K562 (cell line): ENCODE results near the gene FOXJ3. TPM values are rescaled to one million over a fixed set of nuclear protein-coding genes. Genes with fewer than 3 reads are reported as not detected.

ENCODE experiments used
- ATAC-seq: fragments of 200-7000 bp; cut with Tn5 transposase; 3 replicates; pipeline ENCODE4 v1.9.1; 2020; ENCODE audit warnings: moderate library complexity
- BruUV-seq: library from RNA; stranded (reverse); fragments of 400-500 nt; replicated peaks from 2 replicates; lab custom pipeline; 2021; lab: Mats Ljungman, UMichigan
- CTCF ChIA-PET: fragments of 300-600 bp; formaldehyde crosslinking; extraction: SDS; loops from one replicate; lab custom pipeline; 2021; ENCODE audit warnings: low intra/inter-chr PET ratio; lab: Yijun Ruan, JAX
- POLR2A ChIA-PET: fragments of 300-600, 350-650 bp; sonication (Branson Sonifier 250); formaldehyde crosslinking; extraction: SDS; loops from one replicate; lab custom pipeline; 2021; ENCODE audit warnings: antibody characterized with exemption, inconsistent platforms; lab: Yijun Ruan, JAX
- DNase-seq, 4 experiments: peaks; one replicate each; pipeline versions ENCODE4 v3.0.0 to v3.0.0-alpha.2; 2011 to 2018; ENCODE audit warnings: low spot score in 3 of 4, mixed read lengths in 3 of 4; ENCODE audit errors: extremely low read depth in 1 of 4
- FAIRE-seq: peaks from 2 replicates; lab custom pipeline; 2011; peaks lifted over from hg19 to GRCh38; lab: Jason Lieb, UNC
- H2AFZ ChIP-seq: 2 replicates; pipeline ENCODE4 v1.6.0; 2011; ENCODE audit warnings: low read depth, low read length, control low read depth, inconsistent platforms
- H3K27ac ChIP-seq: fragments of 200-600 bp; 3 replicates; pipeline ENCODE4 v1.8.0; 2011; ENCODE audit warnings: low read depth, mild to moderate bottlenecking, control low read depth, inconsistent platforms, low read length, moderate library complexity, mixed read lengths; ENCODE audit errors: extremely low read depth
- H3K27me3 ChIP-seq, 2 experiments: fragments of 300-600 bp in 1 of 2; 2 replicates in 1 of 2; 3 replicates in 1 of 2; pipeline versions ENCODE4 v1.6.0 to v1.8.0; 2011; ENCODE audit warnings: inconsistent platforms in 2 of 2, low read length in 2 of 2, mild to moderate bottlenecking in 1 of 2, mixed read lengths in 1 of 2, moderate library complexity in 1 of 2; ENCODE audit not compliant: control insufficient read depth in 2 of 2, insufficient read depth in 2 of 2
- H3K36me3 ChIP-seq: fragments of 300-600 bp; 3 replicates; pipeline ENCODE4 v1.8.0; 2011; ENCODE audit warnings: mild to moderate bottlenecking, low read length, inconsistent platforms; ENCODE audit not compliant: control insufficient read depth, insufficient read depth
- H3K4me1 ChIP-seq, 2 experiments: fragments of 200-600 bp in 1 of 2; replicated peaks in 1 of 2; 2 replicates in 1 of 2; 3 replicates in 1 of 2; pipeline versions ENCODE4 v1.5.1 to v1.8.0; 2011; ENCODE audit warnings: inconsistent platforms in 2 of 2, low read length in 2 of 2, mild to moderate bottlenecking in 1 of 2, mixed read lengths in 1 of 2, moderate library complexity in 1 of 2; ENCODE audit not compliant: control insufficient read depth in 2 of 2, insufficient read depth in 2 of 2
- H3K4me2 ChIP-seq: 2 replicates; pipeline ENCODE4 v1.6.1; 2011; ENCODE audit warnings: low read length, control low read depth, inconsistent platforms, mixed read lengths; ENCODE audit not compliant: insufficient read depth
- H3K4me3 ChIP-seq: fragments of 200-600 bp; sonication (generic), shearing (Covaris generic); 2 replicates; pipeline ENCODE4 v1.5.1; 2016; ENCODE audit warnings: control low read depth, inconsistent platforms
- H3K79me2 ChIP-seq: fragments of 200-600 bp; 3 replicates; pipeline ENCODE4 v1.8.0; 2011; ENCODE audit warnings: low read length, inconsistent platforms; ENCODE audit not compliant: control insufficient read depth, insufficient read depth
- H3K9ac ChIP-seq, 2 experiments: 2 replicates each; pipeline versions ENCODE4 v1.6.0 to v1.6.1; 2011; ENCODE audit warnings: low read depth in 2 of 2, low read length in 2 of 2, control low read depth in 1 of 2, inconsistent platforms in 1 of 2, mild to moderate bottlenecking in 1 of 2, mixed read lengths in 1 of 2; ENCODE audit not compliant: insufficient read depth in 1 of 2
- H3K9me1 ChIP-seq: one replicate; pipeline ENCODE4 v1.6.0; 2011; ENCODE audit warnings: inconsistent platforms, mild to moderate bottlenecking, low read length, moderate library complexity; ENCODE audit not compliant: control insufficient read depth, insufficient read depth
- H3K9me3 ChIP-seq: replicated peaks from 2 replicates; pipeline ENCODE4 v1.5.1; 2011; ENCODE audit warnings: low read depth, low read length, inconsistent platforms; ENCODE audit not compliant: control insufficient read depth, insufficient read depth
- H4K20me1 ChIP-seq: replicated peaks from 2 replicates; pipeline ENCODE4 v1.6.1; 2011; ENCODE audit warnings: low read length, inconsistent platforms, mixed read lengths; ENCODE audit not compliant: control insufficient read depth, insufficient read depth
- EGR1 ChIP-seq: fragments of 450-650 bp; conservative IDR thresholded peaks from 2 replicates; pipeline ENCODE4 v1.6.1; 2017; ENCODE audit warnings: mild to moderate bottlenecking
- NCOA4 ChIP-seq: fragments of 450-650 bp; IDR thresholded peaks from 2 replicates; pipeline ENCODE4 v1.6.1; 2018; ENCODE audit warnings: mild to moderate bottlenecking; ENCODE audit not compliant: partially characterized antibody
- NFE2L1 ChIP-seq: fragments of 450-650 bp; IDR thresholded peaks from 2 replicates; pipeline ENCODE4 v1.6.1; 2016; ENCODE audit warnings: missing genetic modification characterization, low read depth, mild to moderate bottlenecking, missing compliant biosample characterization, moderate library complexity, borderline replicate concordance
- RERE ChIP-seq: sonication (generic); formaldehyde crosslinking; IDR thresholded peaks from 2 replicates; pipeline ENCODE4 v1.8.0; 2023; ENCODE audit warnings: missing genetic modification reagents, mild to moderate bottlenecking, borderline replicate concordance
- WGBS: fragments of 100-300 bp; shearing (Covaris generic); methylation state at CpG from one replicate; pipeline ENCODE4 v1.1.6; 2016; ENCODE audit warnings: low coverage, mixed read lengths; ENCODE audit not compliant: insufficient coverage; ENCODE audit errors: missing lambda C conversion rate; 5-methylcytosine and 5-hydroxymethylcytosine counted together
- in situ Hi-C: fragments of 300-500 bp; cut with MboI; formaldehyde crosslinking; loops from 4 replicates; pipeline ENCODE4 v1.15.0; 2018; ENCODE audit warnings: inconsistent platforms, mixed read lengths
- intact Hi-C: fragments of 100-400 bp; cut with micrococcal nuclease; formaldehyde crosslinking; loops from 2 replicates; pipeline ENCODE4 v1.14.2; 2022
- polyA plus RNA-seq, 8 experiments: library from polyadenylated mRNA; depleted of rRNA in 4 of 8; stranded (reverse) in 5 of 8; unstranded in 3 of 8; fragments of >200 nt; fragmentation: Nextera tagmentation in 2 of 8; fragmentation: Illumina TruSeq in 1 of 8; extraction: Ambion mirVana in 2 of 8; extraction: Trizol in 1 of 8; gene quantifications; 2 replicates each; pipeline versions ENCODE4 v1.2.1 to v1.2.3, GENCODE V29; 2011 to 2014; ENCODE audit warnings: inconsistent platforms in 1 of 8, missing spikeins in 1 of 8
- total RNA-seq, 7 experiments: library from RNA; depleted of rRNA in 6 of 7; stranded (reverse); fragments of >200 nt in 6 of 7; fragmentation: Illumina TruSeq in 2 of 7; extraction: Trizol in 2 of 7; gene quantifications; 2 replicates each; pipeline versions ENCODE4 v1.2.1 to v1.2.3, GENCODE V29; 2011 to 2021; ENCODE audit warnings: low replicate concordance in 1 of 7
- TF ChIP-seq, protein P1 (sequence below), 2 experiments: fragments of 150-350 bp in 1 of 2; IDR thresholded peaks; 2 replicates each; pipeline ENCODE4 v1.6.1; 2012 to 2016; ENCODE audit warnings: low read depth in 2 of 2, low read length in 2 of 2, mild to moderate bottlenecking in 1 of 2, moderate library complexity in 1 of 2
- TF ChIP-seq, protein P2 (sequence below), 2 experiments: fragments of 450-650 bp; IDR thresholded peaks; 2 replicates each; pipeline ENCODE4 v1.6.1; 2018; ENCODE audit warnings: mild to moderate bottlenecking in 2 of 2, low read depth in 1 of 2; ENCODE audit not compliant: partially characterized antibody in 2 of 2
- TF ChIP-seq, protein P3 (sequence below): fragments of 450-650 bp; IDR thresholded peaks from 2 replicates; pipeline ENCODE4 v1.6.1; 2016; ENCODE audit warnings: low read depth, mild to moderate bottlenecking, moderate library complexity

Gene FOXJ3
- total and polyA plus RNA-seq, 9 of the 15 experiments (the other 6 are each of a cell fraction or from before 2014, with no cell fraction given), result 8.7 to 35.3 (median 23.4) TPM

- Histone ChIP-seq H3K36me3 (peaks cover 13% of the 10 kb centered on the region; the same call in 2 of the 3 replicates), H3K4me2 (no peak overlapping the region), H3K9me1 (no peaks in the 10 kb centered on the region), H3K9me3 (0 out of 2 replicates have a peak, but pooled peaks cover 3% of the 10 kb centered on the region), H3K79me2 (peaks cover 47% of the 10 kb centered on the region), H3K4me1 (no peaks in the 10 kb centered on the region; a peak in 2 of 5 replicates), H4K20me1 (no peaks in the 10 kb centered on the region), H3K27me3 (no peaks in the 10 kb centered on the region), H2AFZ (no peak overlapping the region), H3K4me3 (no peak overlapping the region), H3K9ac (no peak overlapping the region), H3K27ac (no peak overlapping the region)
- CTCF ChIA-PET, result no interaction called here
- ATAC-seq, result no peak
- POLR2A ChIA-PET, result interaction anchor here (1.0 to 1.1 kb wide), 2 partner anchors 11 to 12 kb away, joined by 3 read pairs; no protein-coding TSS in a partner anchor
- intact Hi-C loops, result no loop called here
- FAIRE-seq, result no peak
- in situ Hi-C loops, result no loop called here
- DNase-seq, result no peak
- BruUV-seq, result no TSS peak
- 68% methylated on average over 2 of the region's 2 CpGs for WGBS
- TF ChIP-seq, protein P1, sequence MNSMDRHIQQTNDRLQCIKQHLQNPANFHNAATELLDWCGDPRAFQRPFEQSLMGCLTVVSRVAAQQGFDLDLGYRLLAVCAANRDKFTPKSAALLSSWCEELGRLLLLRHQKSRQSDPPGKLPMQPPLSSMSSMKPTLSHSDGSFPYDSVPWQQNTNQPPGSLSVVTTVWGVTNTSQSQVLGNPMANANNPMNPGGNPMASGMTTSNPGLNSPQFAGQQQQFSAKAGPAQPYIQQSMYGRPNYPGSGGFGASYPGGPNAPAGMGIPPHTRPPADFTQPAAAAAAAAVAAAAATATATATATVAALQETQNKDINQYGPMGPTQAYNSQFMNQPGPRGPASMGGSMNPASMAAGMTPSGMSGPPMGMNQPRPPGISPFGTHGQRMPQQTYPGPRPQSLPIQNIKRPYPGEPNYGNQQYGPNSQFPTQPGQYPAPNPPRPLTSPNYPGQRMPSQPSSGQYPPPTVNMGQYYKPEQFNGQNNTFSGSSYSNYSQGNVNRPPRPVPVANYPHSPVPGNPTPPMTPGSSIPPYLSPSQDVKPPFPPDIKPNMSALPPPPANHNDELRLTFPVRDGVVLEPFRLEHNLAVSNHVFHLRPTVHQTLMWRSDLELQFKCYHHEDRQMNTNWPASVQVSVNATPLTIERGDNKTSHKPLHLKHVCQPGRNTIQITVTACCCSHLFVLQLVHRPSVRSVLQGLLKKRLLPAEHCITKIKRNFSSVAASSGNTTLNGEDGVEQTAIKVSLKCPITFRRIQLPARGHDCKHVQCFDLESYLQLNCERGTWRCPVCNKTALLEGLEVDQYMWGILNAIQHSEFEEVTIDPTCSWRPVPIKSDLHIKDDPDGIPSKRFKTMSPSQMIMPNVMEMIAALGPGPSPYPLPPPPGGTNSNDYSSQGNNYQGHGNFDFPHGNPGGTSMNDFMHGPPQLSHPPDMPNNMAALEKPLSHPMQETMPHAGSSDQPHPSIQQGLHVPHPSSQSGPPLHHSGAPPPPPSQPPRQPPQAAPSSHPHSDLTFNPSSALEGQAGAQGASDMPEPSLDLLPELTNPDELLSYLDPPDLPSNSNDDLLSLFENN (IDR thresholded peaks at IDR 0.05; ENCODE audit: low read depth in 2 of 2, low read length in 2 of 2), result no peak
- TF ChIP-seq, protein P2, sequence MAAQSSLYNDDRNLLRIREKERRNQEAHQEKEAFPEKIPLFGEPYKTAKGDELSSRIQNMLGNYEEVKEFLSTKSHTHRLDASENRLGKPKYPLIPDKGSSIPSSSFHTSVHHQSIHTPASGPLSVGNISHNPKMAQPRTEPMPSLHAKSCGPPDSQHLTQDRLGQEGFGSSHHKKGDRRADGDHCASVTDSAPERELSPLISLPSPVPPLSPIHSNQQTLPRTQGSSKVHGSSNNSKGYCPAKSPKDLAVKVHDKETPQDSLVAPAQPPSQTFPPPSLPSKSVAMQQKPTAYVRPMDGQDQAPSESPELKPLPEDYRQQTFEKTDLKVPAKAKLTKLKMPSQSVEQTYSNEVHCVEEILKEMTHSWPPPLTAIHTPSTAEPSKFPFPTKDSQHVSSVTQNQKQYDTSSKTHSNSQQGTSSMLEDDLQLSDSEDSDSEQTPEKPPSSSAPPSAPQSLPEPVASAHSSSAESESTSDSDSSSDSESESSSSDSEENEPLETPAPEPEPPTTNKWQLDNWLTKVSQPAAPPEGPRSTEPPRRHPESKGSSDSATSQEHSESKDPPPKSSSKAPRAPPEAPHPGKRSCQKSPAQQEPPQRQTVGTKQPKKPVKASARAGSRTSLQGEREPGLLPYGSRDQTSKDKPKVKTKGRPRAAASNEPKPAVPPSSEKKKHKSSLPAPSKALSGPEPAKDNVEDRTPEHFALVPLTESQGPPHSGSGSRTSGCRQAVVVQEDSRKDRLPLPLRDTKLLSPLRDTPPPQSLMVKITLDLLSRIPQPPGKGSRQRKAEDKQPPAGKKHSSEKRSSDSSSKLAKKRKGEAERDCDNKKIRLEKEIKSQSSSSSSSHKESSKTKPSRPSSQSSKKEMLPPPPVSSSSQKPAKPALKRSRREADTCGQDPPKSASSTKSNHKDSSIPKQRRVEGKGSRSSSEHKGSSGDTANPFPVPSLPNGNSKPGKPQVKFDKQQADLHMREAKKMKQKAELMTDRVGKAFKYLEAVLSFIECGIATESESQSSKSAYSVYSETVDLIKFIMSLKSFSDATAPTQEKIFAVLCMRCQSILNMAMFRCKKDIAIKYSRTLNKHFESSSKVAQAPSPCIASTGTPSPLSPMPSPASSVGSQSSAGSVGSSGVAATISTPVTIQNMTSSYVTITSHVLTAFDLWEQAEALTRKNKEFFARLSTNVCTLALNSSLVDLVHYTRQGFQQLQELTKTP (IDR thresholded peaks at IDR 0.05; ENCODE audit: low read depth in 1 of 2, partially characterized antibody in 2 of 2), result no peak
- TF ChIP-seq RERE (CRISPR knock-in tag) (no peak), EGR1 (no peak), NFE2L1 (tag) (no peak), NCOA4 (no peak)
- TF ChIP-seq, protein P3, sequence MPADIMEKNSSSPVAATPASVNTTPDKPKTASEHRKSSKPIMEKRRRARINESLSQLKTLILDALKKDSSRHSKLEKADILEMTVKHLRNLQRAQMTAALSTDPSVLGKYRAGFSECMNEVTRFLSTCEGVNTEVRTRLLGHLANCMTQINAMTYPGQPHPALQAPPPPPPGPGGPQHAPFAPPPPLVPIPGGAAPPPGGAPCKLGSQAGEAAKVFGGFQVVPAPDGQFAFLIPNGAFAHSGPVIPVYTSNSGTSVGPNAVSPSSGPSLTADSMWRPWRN, result no peak
Observed at GRCh38 chr1:42211224-42211623, 123.8 kb downstream of the FOXJ3 start.
